SK-N-SH (cell line): ENCODE results near the gene HNRNPM. TPM values are rescaled to one million over a fixed set of nuclear protein-coding genes. Genes with fewer than 3 reads are reported as not detected.

ENCODE experiments used
- CTCF ChIA-PET: fragments of 300-600, 350-600 bp; formaldehyde crosslinking; extraction: SDS; loops from one replicate; lab custom pipeline; 2021; lab: Yijun Ruan, JAX
- POLR2A ChIA-PET: fragments of 350-600 bp; sonication (Branson Sonifier 250); formaldehyde crosslinking; extraction: SDS; loops from one replicate; lab custom pipeline; 2020; ENCODE audit warnings: antibody characterized with exemption, inconsistent platforms; lab: Yijun Ruan, JAX
- DNase-seq: peaks from one replicate; pipeline ENCODE4 v3.0.0; 2012
- H2AFZ ChIP-seq: fragments of 200-600 bp; sonication (generic); 2 replicates; pipeline ENCODE4 v1.8.1; 2016; ENCODE audit warnings: antibody characterized with exemption, mild to moderate bottlenecking, low read depth
- H3F3A ChIP-seq: fragments of 200-600 bp; sonication (generic); replicated peaks from 2 replicates; pipeline ENCODE3; 2016; ENCODE audit warnings: antibody characterized with exemption, mild to moderate bottlenecking; ENCODE audit not compliant: insufficient read depth
- H3K27ac ChIP-seq, 2 experiments: fragments of 200-500 bp in 1 of 2; fragments of 200-600 bp in 1 of 2; sonication (Bioruptor generic) in 1 of 2; sonication (generic), shearing (Covaris generic) in 1 of 2; 2 replicates each; pipeline versions ENCODE4 v1.5.1 to v1.6.1; 2014 to 2016; ENCODE audit warnings: low read depth in 2 of 2, inconsistent platforms in 1 of 2, low read length in 1 of 2, mild to moderate bottlenecking in 1 of 2, mixed read lengths in 1 of 2
- H3K27me3 ChIP-seq: fragments of 200-600 bp; sonication (generic), shearing (Covaris generic); 2 replicates; pipeline ENCODE4 v1.6.1; 2016; ENCODE audit warnings: mixed run types; ENCODE audit not compliant: insufficient read depth
- H3K36me3 ChIP-seq, 2 experiments: fragments of 200-500 bp in 1 of 2; fragments of 200-600 bp in 1 of 2; sonication (Bioruptor generic) in 1 of 2; sonication (generic) in 1 of 2; replicated peaks in 1 of 2; 2 replicates each; pipeline versions ENCODE3 to v1.5.1; 2014 to 2016; ENCODE audit warnings: low read length in 1 of 2, mild to moderate bottlenecking in 1 of 2; ENCODE audit not compliant: insufficient read depth in 2 of 2, control insufficient read depth in 1 of 2
- H3K4me1 ChIP-seq, 2 experiments: fragments of 200-500 bp in 1 of 2; fragments of 200-600 bp in 1 of 2; sonication (Bioruptor generic) in 1 of 2; sonication (generic), shearing (Covaris generic) in 1 of 2; 2 replicates each; pipeline versions ENCODE4 v1.5.1 to v1.6.1; 2014 to 2016; ENCODE audit warnings: low read depth in 1 of 2, low read length in 1 of 2, mixed run types in 1 of 2; ENCODE audit not compliant: insufficient read depth in 2 of 2, control insufficient read depth in 1 of 2
- H3K4me2 ChIP-seq: fragments of 200-600 bp; sonication (generic), shearing (Covaris generic); 2 replicates; pipeline ENCODE4 v1.6.1; 2017; ENCODE audit warnings: mixed run types
- H3K4me3 ChIP-seq, 2 experiments: fragments of 200-500 bp in 1 of 2; fragments of 200-600 bp in 1 of 2; sonication (Bioruptor generic) in 1 of 2; sonication (generic), shearing (Covaris generic) in 1 of 2; 2 replicates each; pipeline versions ENCODE4 v1.5.1 to v1.8.1; 2014 to 2016; ENCODE audit warnings: low read depth in 2 of 2, inconsistent platforms in 1 of 2, low read length in 1 of 2, mild to moderate bottlenecking in 1 of 2, mixed read lengths in 1 of 2, moderate library complexity in 1 of 2
- H3K79me2 ChIP-seq: fragments of 200-600 bp; sonication (generic); 2 replicates; pipeline ENCODE4 v1.8.1; 2017; ENCODE audit warnings: mild to moderate bottlenecking; ENCODE audit not compliant: insufficient read depth
- H3K9ac ChIP-seq: fragments of 200-600 bp; sonication (generic); 2 replicates; pipeline ENCODE4 v1.6.1; 2017; ENCODE audit warnings: mixed run types
- H3K9me2 ChIP-seq: fragments of 200-600 bp; sonication (generic); 2 replicates; pipeline ENCODE4 v1.6.1; 2017; ENCODE audit warnings: mixed run types
- H3K9me3 ChIP-seq: fragments of 200-600 bp; sonication (generic); 2 replicates; pipeline ENCODE4 v1.6.1; 2017; ENCODE audit warnings: mixed run types, mild to moderate bottlenecking, moderate library complexity
- H4K20me1 ChIP-seq: fragments of 200-600 bp; sonication (generic); 2 replicates; pipeline ENCODE4 v1.6.1; 2017; ENCODE audit warnings: mild to moderate bottlenecking, mixed run types; ENCODE audit not compliant: insufficient read depth
- FOXJ3 ChIP-seq: sonication (generic); formaldehyde crosslinking; IDR thresholded peaks from 2 replicates; pipeline ENCODE4 v1.5.1; 2020; ENCODE audit warnings: mild to moderate bottlenecking, missing genetic modification reagents
- GABPA ChIP-seq: IDR thresholded peaks from 2 replicates; pipeline ENCODE4 v1.4.0; 2012; ENCODE audit warnings: low read depth, mild to moderate bottlenecking
- MAX ChIP-seq: IDR thresholded peaks from 2 replicates; pipeline ENCODE4 v1.4.0; 2012; ENCODE audit warnings: low read depth
- MXI1 ChIP-seq: IDR thresholded peaks from 2 replicates; pipeline ENCODE4 v1.6.1; 2012; ENCODE audit warnings: mild to moderate bottlenecking, low read depth, low read length, improper control_type of control experiment
- NRF1 ChIP-seq: IDR thresholded peaks from 2 replicates; pipeline ENCODE4 v1.6.1; 2012; ENCODE audit warnings: low read depth, mild to moderate bottlenecking, low read length
- RCOR1 ChIP-seq: fragments of 150-350 bp; IDR thresholded peaks from 2 replicates; pipeline ENCODE4 v1.6.1; 2017; ENCODE audit warnings: antibody characterized with exemption, low read length
- RFX5 ChIP-seq: IDR thresholded peaks from 2 replicates; pipeline ENCODE4 v1.6.1; 2012; ENCODE audit warnings: mild to moderate bottlenecking, improper control_type of control experiment, low read length
- TAF1 ChIP-seq: IDR thresholded peaks from 2 replicates; pipeline ENCODE4 v1.6.1; 2012; ENCODE audit warnings: low read depth, mild to moderate bottlenecking, low read length, moderate library complexity, borderline replicate concordance
- TEAD4 ChIP-seq: IDR thresholded peaks from 2 replicates; pipeline ENCODE4 v1.4.0; 2012; ENCODE audit warnings: mild to moderate bottlenecking, borderline replicate concordance; ENCODE audit not compliant: insufficient read depth
- WGBS: methylation state at CpG from one replicate; pipeline ENCODE4 v1.1.6; 2017; ENCODE audit warnings: low lambda C conversion rate; 5-methylcytosine and 5-hydroxymethylcytosine counted together
- polyA plus RNA-seq, 3 experiments: library from polyadenylated mRNA; depleted of rRNA; stranded (reverse); fragments of >200 nt; gene quantifications; 2 replicates each; pipeline ENCODE4 v1.2.3, GENCODE V29; 2012

The HNRNPM gene
- polyA plus RNA-seq, 1 of the 3 experiments (the other 2 are of a cell fraction) = 205 TPM

- H3K9ac ChIP-seq = no peak overlapping the region
- no peaks in the 10 kb centered on the region for H4K20me1 ChIP-seq
- no peaks in the 10 kb centered on the region for H3K9me3 ChIP-seq
- peaks cover 9% of the 10 kb centered on the region for H3F3A ChIP-seq
- 9% methylated on average over 12 of the region's 22 CpGs for WGBS
- no peaks in the 10 kb centered on the region for H3K4me1 ChIP-seq
- no peaks in the 10 kb centered on the region for H3K79me2 ChIP-seq
- TF ChIP-seq MAX (no peak), MXI1 (no peak), FOXJ3 (CRISPR knock-in tag) (no peak), TAF1 (no peak), RCOR1 (no peak)
- no peak overlapping the region for H3K4me2 ChIP-seq
- ChIA-PET POLR2A (no interaction called here), CTCF (no interaction called here)
- no peak overlapping the region for H3K27ac ChIP-seq
- no peak for DNase-seq
- H3K9me2 ChIP-seq = no peaks in the 10 kb centered on the region
- no peak overlapping the region for H3K4me3 ChIP-seq
- H2AFZ ChIP-seq = no peak overlapping the region
- H3K27me3 ChIP-seq = no peaks in the 10 kb centered on the region; the same call in 1 of the 2 replicates
- no peaks in the 10 kb centered on the region for H3K36me3 ChIP-seq
Measured at GRCh38 chr19:8536282-8536681, 91.5 kb downstream of the HNRNPM start.

GRCh38 chr19:8537099-8537498 lies 92.3 kb downstream of the HNRNPM start:
- TF ChIP-seq NRF1 (no peak), TEAD4 (no peak), GABPA (no peak), RFX5 (no peak)
- Histone ChIP-seq H3K4me1 (no peaks in the 10 kb centered on the region), H3K27ac (no peak overlapping the region), H4K20me1 (no peaks in the 10 kb centered on the region), H3K9me3 (no peaks in the 10 kb centered on the region), H3F3A (peaks cover 9% of the 10 kb centered on the region), H3K36me3 (no peaks in the 10 kb centered on the region), H3K4me3 (no peak overlapping the region), H3K4me2 (no peak overlapping the region), H2AFZ (no peak overlapping the region), H3K27me3 (no peaks in the 10 kb centered on the region; the same call in 1 of the 2 replicates), H3K9me2 (no peaks in the 10 kb centered on the region), H3K79me2 (no peaks in the 10 kb centered on the region), H3K9ac (no peak overlapping the region)
- CTCF ChIA-PET = no interaction called here
- WGBS = 89% methylated on average over 3 of the region's 3 CpGs
- POLR2A ChIA-PET = interaction anchor here (1.2 kb wide), 1 partner anchor 11 kb away, joined by 4 read pairs; no protein-coding TSS in a partner anchor
- no peak for DNase-seq

Other genes with a start within 250 kb of the HNRNPM start
- gene CERS4, start 235.6 kb upstream of the HNRNPM start, polyA plus RNA-seq (2012; rRNA removed) = 36.5 and 41.4 TPM in 2 replicates
- 100 and 129 TPM in 2 replicates for gene CD320, start 136.6 kb upstream of the HNRNPM start, polyA plus RNA-seq (2012; rRNA removed)
- 107 and 111 TPM in 2 replicates for gene NDUFA7, start 123.6 kb upstream of the HNRNPM start, polyA plus RNA-seq (2012; rRNA removed)
- 410 and 601 TPM in 2 replicates for gene RPS28, start 123.5 kb upstream of the HNRNPM start, polyA plus RNA-seq (2012; rRNA removed)
- gene KANK3, start 101.7 kb upstream of the HNRNPM start, polyA plus RNA-seq (2012; rRNA removed) = 0.51 and 0.91 TPM in 2 replicates
- 62.5 and 71.2 TPM in 2 replicates for gene ANGPTL4, start 80.8 kb upstream of the HNRNPM start, polyA plus RNA-seq (2012; rRNA removed)
- gene RAB11B, start 54.6 kb upstream of the HNRNPM start, polyA plus RNA-seq (2012; rRNA removed) = 70.5 and 127 TPM in 2 replicates
- 52.9 and 57.2 TPM in 2 replicates for gene MARCHF2, start 31.7 kb upstream of the HNRNPM start, polyA plus RNA-seq (2012; rRNA removed)
- 0.15 and 0.18 TPM in 2 replicates for gene PRAM1, start 57.7 kb downstream of the HNRNPM start, polyA plus RNA-seq (2012; rRNA removed)
- 12.2 and 17.0 TPM in 2 replicates for gene ZNF414, start 69.2 kb downstream of the HNRNPM start, polyA plus RNA-seq (2012; rRNA removed)
- gene MYO1F, start 132.5 kb downstream of the HNRNPM start, polyA plus RNA-seq (2012; rRNA removed) = 0.24 and 0.51 TPM in 2 replicates
- gene ADAMTS10, start 165.7 kb downstream of the HNRNPM start, polyA plus RNA-seq (2012; rRNA removed) = 3.6 and 5.9 TPM in 2 replicates
- not detected in 2 replicates for gene NFILZ, start 185.7 kb downstream of the HNRNPM start, polyA plus RNA-seq (2012; rRNA removed)